Astrocyte (in vitro differentiated cells and primary cell): Measurements from ENCODE around the gene CEACAM18.

ENCODE experiments used
- CTCF ChIP-seq: IDR thresholded peaks from 2 replicates; pipeline ENCODE4 v1.5.1; 2011; ENCODE audit warnings: low read depth, mild to moderate bottlenecking, inconsistent platforms, low read length, moderate library complexity; ENCODE audit not compliant: insufficient read depth
- EZH2 ChIP-seq: IDR thresholded peaks from 2 replicates; pipeline ENCODE4 v1.6.1; 2012; ENCODE audit warnings: mild to moderate bottlenecking, low read length, inconsistent platforms; ENCODE audit not compliant: insufficient read depth

GRCh38 chr19:51458051-51458645, 20.2 kb upstream of the CEACAM18 start, which contains the start of gene SIGLEC8:
- TF ChIP-seq EZH2 (no peak), CTCF (no peak)
